Vein endothelial cell (primary cell): ENCODE data around the gene FEZF2. TPM values are rescaled to one million over a fixed set of nuclear protein-coding genes. Genes with fewer than 3 reads are reported as not detected.

ENCODE experiments used
- total RNA-seq: library from RNA; depleted of rRNA; stranded (reverse); fragments of >200 nt; gene quantifications from 2 replicates; pipeline ENCODE4 v1.2.3, GENCODE V29; 2012

Gene FEZF2
- total RNA-seq, result not detected in 2 replicates

DNA sequence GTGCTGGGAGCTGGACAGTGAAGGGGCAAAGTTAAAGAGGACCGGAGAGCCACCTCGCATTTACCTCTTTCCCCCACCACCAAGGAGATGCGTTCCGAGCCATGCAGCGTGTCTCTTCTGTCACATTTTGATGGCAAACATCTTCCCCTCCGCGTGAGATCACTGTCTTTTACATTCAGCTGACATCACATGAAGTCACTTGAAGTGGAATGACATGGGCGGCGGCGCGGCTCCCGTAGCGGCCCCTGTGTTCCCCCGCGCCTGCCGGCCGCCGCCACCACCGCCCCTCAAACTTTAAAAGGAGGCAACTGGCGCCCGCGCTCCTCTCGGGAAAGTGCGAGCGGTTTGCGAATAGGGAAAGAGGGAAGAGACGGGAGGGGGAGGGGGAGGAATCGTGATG is at the start of gene FEZF2:
Gene FEZF2, minus strand, starts transcription at position 336 of the 400 bp plus-strand sequence. CDS start 682 bp downstream, outside the sequence.

